GM13977 (cell line): ENCODE data around the gene MEIOSIN.
A peak's percentile ranks its signal among the peaks of the same experiment; 100 is the strongest.

Source experiments
- DNase-seq: peaks from one replicate; pipeline ENCODE4 v3.0.0; 2012; ENCODE audit warnings: low spot score
- in situ Hi-C: fragments of 300-500 bp; cut with MboI; formaldehyde crosslinking; loops from one replicate; pipeline ENCODE4 v1.12.0; 2022; ENCODE audit warnings: low sequenced_read_pairs, low pct_unique_long_range_greater_than_20kb, mixed read lengths, inconsistent platforms; ENCODE audit not compliant: unreplicated experiment
- TF ChIP-seq, protein P1 (sequence below): IDR thresholded peaks from 2 replicates; pipeline ENCODE4 v1.5.1; 2012; ENCODE audit warnings: mild to moderate bottlenecking, control low read depth; ENCODE audit not compliant: insufficient read depth; ENCODE audit errors: extremely low read depth, missing control alignments

MEIOSIN gene

DNA sequence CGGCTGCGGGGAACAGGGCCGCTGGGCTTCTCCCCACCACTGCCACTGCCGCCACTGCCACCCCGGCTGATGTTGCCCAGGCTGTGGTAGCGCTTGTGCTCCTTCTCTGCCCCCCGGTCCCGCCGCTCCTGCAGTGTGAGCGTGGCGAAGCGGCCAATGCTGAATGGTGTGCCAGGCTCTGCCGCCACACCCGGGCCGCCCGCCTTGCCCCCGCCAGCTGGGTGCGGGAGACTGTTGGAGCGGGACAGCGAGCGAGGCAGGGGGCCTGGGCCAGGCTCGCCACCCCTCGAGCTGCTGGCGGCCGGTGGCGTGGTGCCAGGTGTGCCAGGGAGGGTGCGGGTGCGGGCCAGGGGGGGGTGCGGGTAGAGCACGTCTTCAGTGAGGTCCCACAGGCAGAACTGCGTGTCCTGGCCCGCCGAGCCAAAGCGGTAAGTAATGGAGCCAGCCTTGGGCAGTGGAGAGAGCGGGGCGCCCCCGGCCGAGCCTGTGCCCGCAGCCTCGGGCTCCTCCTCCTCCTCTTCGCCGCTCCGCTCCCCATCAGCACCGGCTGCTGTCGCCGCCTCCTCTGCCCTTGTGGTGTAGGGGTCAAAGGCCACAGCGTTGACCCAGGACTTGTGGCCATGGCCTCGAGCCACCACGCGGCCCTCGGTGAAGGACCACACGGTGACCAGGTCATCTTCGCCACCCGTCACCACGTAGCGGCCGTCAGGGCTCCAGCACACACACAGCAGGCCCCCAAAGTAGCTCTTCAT, 52.7 kb downstream of the MEIOSIN start:
- TF ChIP-seq, protein P1, sequence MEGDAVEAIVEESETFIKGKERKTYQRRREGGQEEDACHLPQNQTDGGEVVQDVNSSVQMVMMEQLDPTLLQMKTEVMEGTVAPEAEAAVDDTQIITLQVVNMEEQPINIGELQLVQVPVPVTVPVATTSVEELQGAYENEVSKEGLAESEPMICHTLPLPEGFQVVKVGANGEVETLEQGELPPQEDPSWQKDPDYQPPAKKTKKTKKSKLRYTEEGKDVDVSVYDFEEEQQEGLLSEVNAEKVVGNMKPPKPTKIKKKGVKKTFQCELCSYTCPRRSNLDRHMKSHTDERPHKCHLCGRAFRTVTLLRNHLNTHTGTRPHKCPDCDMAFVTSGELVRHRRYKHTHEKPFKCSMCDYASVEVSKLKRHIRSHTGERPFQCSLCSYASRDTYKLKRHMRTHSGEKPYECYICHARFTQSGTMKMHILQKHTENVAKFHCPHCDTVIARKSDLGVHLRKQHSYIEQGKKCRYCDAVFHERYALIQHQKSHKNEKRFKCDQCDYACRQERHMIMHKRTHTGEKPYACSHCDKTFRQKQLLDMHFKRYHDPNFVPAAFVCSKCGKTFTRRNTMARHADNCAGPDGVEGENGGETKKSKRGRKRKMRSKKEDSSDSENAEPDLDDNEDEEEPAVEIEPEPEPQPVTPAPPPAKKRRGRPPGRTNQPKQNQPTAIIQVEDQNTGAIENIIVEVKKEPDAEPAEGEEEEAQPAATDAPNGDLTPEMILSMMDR: no peak
- no peak for DNase-seq
- in situ Hi-C loops: no loop called here

DNA sequence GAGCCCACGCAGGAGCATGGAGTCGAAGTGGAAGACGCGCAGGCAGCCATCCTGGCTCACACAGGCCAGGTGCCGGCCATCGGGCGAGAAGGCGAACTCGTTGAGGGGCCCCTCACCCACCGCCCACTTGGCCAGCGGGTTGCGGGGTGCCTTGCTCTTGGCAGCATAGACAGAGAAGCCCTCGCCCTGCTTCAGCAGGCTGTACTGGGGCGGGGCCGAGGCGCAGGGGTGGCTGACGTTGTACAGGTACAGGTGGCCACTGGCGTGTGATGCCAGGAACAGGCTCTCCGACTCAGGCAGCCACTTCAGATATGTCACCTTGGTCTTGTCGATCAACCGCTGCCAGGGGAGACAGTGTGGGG, 53.3 kb downstream of the MEIOSIN start:
- TF ChIP-seq, protein P1: no peak
- in situ Hi-C loops: no loop called here
- DNase-seq: no peak

DNA sequence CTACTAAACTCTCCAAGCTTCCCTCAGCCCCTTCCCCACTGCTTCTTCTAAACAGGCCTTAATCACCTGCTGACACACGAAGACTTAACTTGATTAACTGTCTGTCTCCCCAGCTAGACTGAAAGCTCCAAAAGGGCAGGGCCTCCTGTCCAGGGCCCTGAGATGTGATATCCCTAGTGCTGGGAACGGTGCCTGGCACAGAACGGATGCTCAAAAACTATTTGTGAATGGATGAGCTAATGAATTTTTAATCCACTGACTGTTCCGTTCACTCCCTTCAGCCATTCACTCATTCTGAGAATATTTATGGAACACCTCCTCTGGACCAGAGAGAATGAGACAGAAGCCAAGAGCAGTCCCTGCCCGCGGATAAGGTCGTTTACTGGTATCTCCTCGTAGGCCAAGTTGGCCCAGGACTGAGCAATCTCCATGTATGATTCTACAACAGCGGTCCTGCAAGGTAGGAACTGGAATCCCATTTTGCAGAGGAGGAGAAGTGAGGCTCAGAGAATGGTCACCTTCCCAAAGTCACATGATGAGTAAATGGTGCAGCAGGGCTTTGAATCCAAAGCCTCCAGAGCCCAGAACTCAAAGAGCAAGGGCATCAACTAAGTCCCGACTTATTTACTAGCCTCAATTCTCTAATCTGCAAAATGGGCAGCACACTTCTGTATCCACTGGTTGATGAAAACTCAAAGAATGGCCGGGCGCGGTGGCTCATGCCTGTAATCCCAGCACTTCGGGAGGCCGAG, 56.0 kb downstream of the MEIOSIN start:
- DNase-seq: no peak
- TF ChIP-seq, protein P1: no peak
- in situ Hi-C loops: no loop called here

DNA sequence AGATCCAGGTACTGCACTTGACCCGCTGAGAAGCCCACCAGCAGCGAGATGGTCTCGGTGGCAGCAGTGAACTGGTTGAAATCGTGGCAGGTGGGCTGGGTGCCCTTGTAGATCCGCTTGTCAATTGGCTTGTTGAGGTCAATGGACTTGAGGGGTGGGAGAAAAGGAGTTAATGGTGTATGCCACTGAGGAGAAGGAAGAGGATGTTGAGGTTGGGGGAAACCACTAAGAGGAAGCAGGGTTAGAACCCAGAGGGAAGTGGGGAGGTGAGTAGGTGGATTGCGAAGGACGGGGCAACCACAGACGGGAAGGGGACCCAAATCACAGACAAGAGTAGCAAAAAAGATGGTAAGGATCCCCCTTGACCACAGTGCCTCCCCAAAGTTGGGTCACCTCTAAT, 57.7 kb downstream of the MEIOSIN start:
- DNase-seq: peak; percentile 26
- in situ Hi-C loops: no loop called here
- TF ChIP-seq, protein P1: no peak

DNA sequence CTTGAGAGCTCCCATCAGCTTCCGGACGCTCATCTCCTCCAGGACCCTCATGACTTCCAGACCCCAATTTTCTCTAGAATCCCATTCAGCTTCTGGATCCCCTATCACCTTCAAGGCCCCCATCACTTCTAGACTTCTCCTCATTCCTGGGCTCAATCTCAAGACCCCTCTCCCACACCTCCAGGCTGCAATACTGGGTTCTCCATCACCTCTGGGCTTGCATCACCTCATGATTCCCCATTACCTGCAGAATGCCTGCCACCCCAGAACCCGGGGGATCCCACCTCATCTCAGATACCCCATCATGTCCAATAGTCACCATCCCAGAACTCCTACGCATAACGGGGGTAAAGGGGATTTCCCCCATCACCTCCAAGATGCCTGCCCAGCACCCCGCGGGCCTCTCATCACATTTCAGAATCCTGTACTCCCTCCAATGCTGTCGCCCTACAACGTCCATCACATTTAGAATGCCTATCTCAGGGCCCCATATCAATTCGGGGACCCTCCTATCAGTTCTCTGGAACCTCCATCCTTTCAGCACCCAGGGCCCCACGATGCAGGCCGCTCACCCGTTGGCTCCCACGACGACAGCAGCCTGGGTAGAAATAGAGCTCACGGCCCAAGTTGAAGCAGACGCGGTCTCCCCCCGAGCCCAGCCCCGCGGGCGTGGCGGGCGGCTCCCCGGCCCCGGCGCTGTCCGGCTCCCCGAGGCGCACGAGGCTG, 58.7 kb downstream of the MEIOSIN start:
- peak; percentile 26 for DNase-seq
- TF ChIP-seq, protein P1: no peak
- in situ Hi-C loops: no loop called here

DNA sequence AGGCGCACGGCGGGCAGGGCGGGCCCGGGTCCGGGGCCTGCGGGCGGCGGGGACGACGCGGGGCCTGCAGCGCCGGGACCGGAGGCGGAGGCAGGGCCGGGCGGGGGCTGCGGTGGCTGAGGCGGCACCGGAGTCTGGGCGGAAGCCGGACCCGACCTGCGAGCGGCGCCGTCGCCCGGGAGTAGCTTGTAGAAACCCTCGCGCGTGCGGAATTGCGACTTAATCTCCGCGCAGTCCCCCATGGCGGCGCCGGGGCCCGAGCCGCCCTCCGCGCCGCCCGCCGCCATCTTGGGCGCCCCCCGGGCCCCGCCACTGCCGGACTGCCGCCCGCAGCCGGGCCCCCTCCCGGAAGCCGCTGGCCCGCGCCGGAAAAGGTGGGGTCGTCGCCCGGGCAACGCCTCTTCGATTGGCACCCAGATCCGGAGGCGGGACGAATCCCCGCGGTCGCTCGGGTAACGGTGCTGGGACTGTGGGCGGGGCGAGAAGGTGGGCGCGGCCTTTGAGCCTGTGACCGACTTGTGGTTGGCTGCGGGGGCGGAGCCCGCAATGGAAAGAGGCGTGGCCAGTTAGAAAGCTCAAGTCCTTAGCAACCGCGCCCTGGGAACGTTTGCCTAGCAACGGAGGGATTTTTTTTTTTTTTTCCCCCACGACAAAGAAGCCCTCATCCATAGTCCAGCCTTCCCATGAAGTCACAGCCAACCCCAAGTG, 59.4 kb downstream of the MEIOSIN start, which contains the start of gene DMWD:
DMWD (minus strand) TSS at position 376 of the 708 bp plus-strand sequence; CDS start at position 287, 89 bp downstream.
- TF ChIP-seq, protein P1: no peak
- in situ Hi-C loops: no loop called here
- peak; percentile 99 for DNase-seq
